A673 (cell line): Measurements from ENCODE around the gene ADGRD1.

Experiments
- CTCF ChIP-seq: fragments of 300-800, 200-600 bp; sonication (generic); conservative IDR thresholded peaks from 2 replicates; pipeline ENCODE4 v1.5.1; 2017; ENCODE audit warnings: low read depth, mild to moderate bottlenecking, antibody characterized with exemption, low read length, moderate library complexity, mixed read lengths
- EZH2 ChIP-seq: fragments of 200-600 bp; sonication (generic); IDR thresholded peaks from 2 replicates; pipeline ENCODE4 v1.6.1; 2017; ENCODE audit warnings: borderline replicate concordance, low read depth, mild to moderate bottlenecking, mixed read lengths, antibody characterized with exemption, low read length; ENCODE audit not compliant: poor library complexity, severe bottlenecking

DNA sequence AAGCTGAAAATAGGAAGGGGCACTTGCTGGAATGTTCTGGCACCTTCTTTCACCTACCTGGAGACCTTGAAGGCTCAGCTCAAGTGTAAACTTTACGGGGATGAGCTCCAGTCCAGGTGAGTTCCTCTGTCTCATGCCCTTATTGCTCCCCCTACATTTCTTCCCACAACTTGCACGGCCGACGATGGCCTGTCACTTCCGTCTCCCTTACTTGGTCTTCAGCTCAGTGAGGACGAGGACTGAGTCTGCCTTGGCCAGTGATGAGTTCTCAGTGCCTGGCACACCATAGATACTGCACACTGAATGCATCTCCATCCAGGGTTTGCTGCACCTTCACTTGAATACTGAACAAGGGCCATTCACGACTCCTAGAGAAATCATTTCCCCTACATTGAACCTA, 21.4 kb downstream of the ADGRD1 start:
- no peak for TF ChIP-seq CTCF
- TF ChIP-seq EZH2: no peak
